Memory B cell (primary cell): ENCODE measurements around the gene LAIR2.
A peak's percentile ranks its signal among the peaks of the same experiment; 100 is the strongest.

ENCODE experiments used
- ATAC-seq: fragments of 150-1000 bp; cut with Tn5 transposase; 2 replicates; pipeline ENCODE4 v1.10.0; 2021; ENCODE audit warnings: low read depth, mild to moderate bottlenecking, moderate library complexity
- DNase-seq, 2 donors: peaks; one replicate each; pipeline ENCODE4 v3.0.0; 2022; ENCODE audit warnings: low spot score in 2 of 2
- H3K27ac Mint-ChIP-seq: one replicate; pipeline ENCODE4 v1.8.0; 2022; ENCODE audit warnings: mild to moderate bottlenecking, moderate library complexity, mixed read lengths
- H3K27me3 Mint-ChIP-seq: one replicate; pipeline ENCODE4 v1.8.0; 2022; ENCODE audit warnings: mixed read lengths
- H3K36me3 Mint-ChIP-seq: one replicate; pipeline ENCODE4 v1.8.0; 2022; ENCODE audit warnings: mild to moderate bottlenecking, mixed read lengths
- H3K4me1 Mint-ChIP-seq: one replicate; pipeline ENCODE4 v1.8.0; 2022; ENCODE audit warnings: mixed read lengths
- H3K4me3 Mint-ChIP-seq: one replicate; pipeline ENCODE4 v1.8.0; 2022; ENCODE audit warnings: mild to moderate bottlenecking, moderate library complexity, mixed read lengths
- H3K9me3 Mint-ChIP-seq: one replicate; pipeline ENCODE4 v1.8.0; 2022; ENCODE audit warnings: mixed read lengths

LAIR2 gene

DNA sequence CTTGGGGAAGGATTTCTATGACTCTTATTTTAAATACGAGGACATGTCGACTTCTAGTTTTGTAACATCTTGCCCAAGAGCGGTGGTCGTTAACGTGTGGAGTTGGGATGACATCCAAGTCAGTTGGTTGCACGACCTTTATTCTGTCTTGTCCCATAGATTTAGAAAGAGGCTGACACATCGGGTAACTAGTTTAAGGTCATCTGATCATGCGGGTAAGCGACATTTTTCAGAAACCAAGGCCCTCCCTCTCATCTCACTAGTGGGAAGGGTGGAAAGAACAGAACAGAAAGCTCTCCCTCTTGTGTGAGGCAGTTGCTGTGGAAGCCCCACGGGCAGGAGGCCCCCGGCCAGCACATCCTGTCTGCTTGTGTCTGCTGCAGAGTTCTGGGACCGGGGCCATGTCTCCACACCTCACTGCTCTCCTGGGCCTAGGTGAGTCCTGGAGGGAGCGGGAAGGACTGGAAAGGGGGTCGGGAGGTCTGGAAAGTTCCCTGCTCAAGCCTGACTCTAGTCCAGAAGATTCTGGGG lies at the start of gene LAIR2:
TSS of gene LAIR2 (plus strand) at position 314 of the 531 bp plus-strand sequence. CDS start at position 402, 88 bp downstream.
- no peak within 1 kb of the TSS for H3K27ac Mint-ChIP-seq
- H3K36me3 Mint-ChIP-seq: no peaks in the 10 kb centered on the region
- DNase-seq (no peak), ATAC-seq (no peak)
- peaks cover 10% of the 10 kb centered on the region for H3K4me1 Mint-ChIP-seq
- no peak within 1 kb of the TSS for H3K4me3 Mint-ChIP-seq
- H3K27me3 Mint-ChIP-seq: peaks cover 18% of the 10 kb centered on the region
- H3K9me3 Mint-ChIP-seq: peaks cover 2% of the 10 kb centered on the region

- Mint-ChIP-seq H3K36me3 (peaks cover 35% of the 10 kb centered on the region), H3K4me3 (no peak overlapping the region), H3K27me3 (no peaks in the 10 kb centered on the region), H3K27ac (no peak overlapping the region), H3K4me1 (peaks cover 28% of the 10 kb centered on the region), H3K9me3 (no peaks in the 10 kb centered on the region)
- no peak for DNase-seq
- ATAC-seq: no peak
Measured at GRCh38 chr19:54453921-54454780, 48.5 kb upstream of the LAIR2 start.

DNA sequence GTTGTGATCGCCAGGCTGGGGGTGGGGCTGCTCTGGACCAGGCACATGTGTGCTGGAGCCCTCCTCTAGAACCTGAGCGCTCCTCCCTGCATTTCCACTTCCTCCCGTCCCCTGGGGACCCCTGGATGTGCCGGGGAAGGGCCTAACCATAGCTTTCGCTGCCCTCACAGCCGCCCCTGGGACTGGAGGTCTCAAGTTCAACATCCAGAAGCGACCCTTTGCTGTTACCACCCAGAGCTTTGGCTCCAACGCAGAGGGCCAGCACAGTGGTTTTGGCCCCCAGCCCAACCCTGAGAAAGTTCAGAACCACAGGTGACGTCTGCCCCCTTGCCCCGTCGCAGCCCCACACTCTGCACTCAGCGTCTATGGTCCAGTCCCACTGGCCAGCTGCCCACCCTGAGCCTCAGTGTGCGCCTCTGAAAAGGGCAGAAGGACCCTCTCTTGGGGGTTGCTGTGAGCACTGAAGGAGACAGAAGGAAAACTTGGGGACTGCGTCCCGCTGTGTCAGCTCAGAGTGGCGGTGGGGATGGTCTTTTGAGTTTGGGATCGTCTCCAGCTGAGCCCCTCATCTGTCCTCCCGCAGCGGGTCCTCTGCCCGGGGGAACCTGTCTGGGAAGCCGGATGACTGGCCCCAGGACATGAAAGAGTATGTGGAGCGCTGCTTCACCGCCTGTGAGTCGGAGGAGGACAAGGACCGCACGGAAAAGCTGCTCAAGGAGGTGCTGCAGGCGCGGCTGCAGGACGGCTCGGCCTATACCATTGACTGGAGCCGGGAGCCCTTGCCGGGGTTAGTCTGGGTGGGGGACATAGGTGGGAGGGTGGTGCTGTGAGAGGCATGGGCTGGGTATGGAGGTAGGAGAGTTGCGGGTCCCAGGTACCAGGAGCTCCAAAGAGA lies 47.6 kb upstream of the LAIR2 start:
- Mint-ChIP-seq H3K27ac (peak overlapping the region; percentile 58), H3K9me3 (no peaks in the 10 kb centered on the region), H3K4me3 (no peak overlapping the region), H3K27me3 (no peaks in the 10 kb centered on the region), H3K4me1 (peaks cover 23% of the 10 kb centered on the region), H3K36me3 (peaks cover 37% of the 10 kb centered on the region)
- DNase-seq (no peak), ATAC-seq (no peak)

- no peak overlapping the region for H3K4me3 Mint-ChIP-seq
- H3K27me3 Mint-ChIP-seq: no peaks in the 10 kb centered on the region
- no peak for ATAC-seq
- H3K27ac Mint-ChIP-seq: peak overlapping the region; percentile 58
- peaks cover 18% of the 10 kb centered on the region for H3K4me1 Mint-ChIP-seq
- H3K36me3 Mint-ChIP-seq: peaks cover 35% of the 10 kb centered on the region
- no peak for DNase-seq
- H3K9me3 Mint-ChIP-seq: no peaks in the 10 kb centered on the region
Measured at GRCh38 chr19:54455786-54456422, 46.7 kb upstream of the LAIR2 start.

DNA sequence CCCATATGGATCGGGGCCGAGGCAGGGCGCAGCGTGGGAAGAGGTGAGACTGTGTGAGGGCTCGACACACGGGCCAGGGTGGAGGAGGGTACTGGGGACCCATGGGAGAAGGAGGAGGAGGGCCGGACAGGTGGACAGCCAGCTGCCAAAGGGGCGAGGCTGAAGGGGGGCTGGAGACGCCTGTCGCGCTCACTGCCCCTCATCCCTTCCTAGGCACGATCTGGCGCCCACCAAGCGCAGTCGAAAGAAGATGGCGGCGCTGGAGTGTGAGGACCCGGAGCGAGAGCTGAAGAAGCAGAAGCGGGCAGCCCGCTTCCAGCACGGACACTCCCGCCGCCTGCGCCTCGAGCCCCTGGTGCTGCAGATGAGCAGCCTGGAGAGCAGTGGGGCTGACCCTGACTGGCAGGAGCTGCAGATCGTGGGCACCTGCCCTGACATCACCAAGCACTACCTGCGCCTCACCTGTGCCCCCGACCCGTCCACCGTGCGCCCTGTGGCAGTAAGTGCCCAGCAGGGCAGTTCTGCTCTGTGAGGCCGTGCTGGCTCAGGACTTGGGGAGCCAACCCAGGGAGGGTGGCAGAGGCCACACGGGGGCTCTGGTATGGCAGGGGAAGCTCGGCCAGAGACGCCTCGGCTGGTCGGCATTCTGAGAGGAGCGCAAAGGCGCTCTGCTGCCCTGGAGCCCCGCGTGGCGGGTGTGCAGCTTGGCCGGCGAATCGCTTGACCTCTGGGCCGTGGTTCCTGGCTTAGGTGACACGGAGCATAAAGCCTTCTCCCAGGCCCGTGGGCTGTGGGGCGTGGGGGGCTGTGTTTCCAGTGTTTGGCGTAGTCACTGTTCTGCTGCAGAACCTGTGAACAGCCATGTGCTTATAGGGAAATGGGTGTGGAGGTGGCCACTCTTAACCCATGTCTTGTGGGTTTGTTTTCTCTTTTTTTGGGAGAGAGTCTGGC lies 45.9 kb upstream of the LAIR2 start:
- peaks cover 16% of the 10 kb centered on the region for H3K4me1 Mint-ChIP-seq
- DNase-seq (no peak), ATAC-seq (peak; percentile 8)
- peak overlapping the region; percentile 58 for H3K27ac Mint-ChIP-seq
- no peaks in the 10 kb centered on the region for H3K27me3 Mint-ChIP-seq
- H3K36me3 Mint-ChIP-seq: peaks cover 34% of the 10 kb centered on the region
- no peak overlapping the region for H3K4me3 Mint-ChIP-seq
- H3K9me3 Mint-ChIP-seq: no peaks in the 10 kb centered on the region

- ATAC-seq (no peak), DNase-seq (no peak)
- Mint-ChIP-seq H3K36me3 (peaks cover 34% of the 10 kb centered on the region), H3K27ac (no peak overlapping the region), H3K27me3 (no peaks in the 10 kb centered on the region), H3K4me3 (no peak overlapping the region), H3K9me3 (no peaks in the 10 kb centered on the region), H3K4me1 (peaks cover 18% of the 10 kb centered on the region)
Measured at GRCh38 chr19:54457773-54458647, 44.6 kb upstream of the LAIR2 start.

DNA sequence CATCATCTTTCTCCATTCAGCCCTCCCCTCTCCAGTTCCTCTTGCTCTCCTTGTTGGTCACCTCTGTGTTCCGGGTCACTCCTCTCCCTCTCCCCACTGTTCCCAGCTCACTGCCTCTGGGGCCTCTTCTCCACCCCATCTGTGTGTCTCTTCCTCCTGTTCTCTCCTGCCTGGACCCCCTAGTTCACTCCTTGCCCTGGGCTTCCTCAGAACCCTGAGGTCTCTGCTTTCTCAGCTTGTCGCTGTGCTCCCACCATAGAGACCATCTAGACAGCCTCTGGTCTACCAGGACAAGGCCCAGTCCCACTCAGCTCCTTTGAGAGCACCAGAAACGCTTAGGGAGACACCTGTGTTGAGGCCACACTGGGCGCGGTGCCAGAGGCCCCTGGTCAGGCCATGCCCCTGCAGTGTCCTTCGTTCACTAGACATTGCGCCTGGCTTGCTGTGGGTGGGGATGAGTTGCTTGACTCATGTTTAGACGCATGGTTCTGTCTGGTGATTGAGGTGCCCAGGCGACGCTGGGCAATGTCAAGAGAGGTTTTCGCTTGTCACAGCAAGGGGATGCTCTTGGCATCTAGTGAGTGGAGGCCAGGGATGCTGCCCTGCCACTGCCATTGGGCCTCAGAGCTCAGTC lies 43.9 kb upstream of the LAIR2 start:
- Mint-ChIP-seq H3K4me1 (peaks cover 18% of the 10 kb centered on the region), H3K9me3 (no peaks in the 10 kb centered on the region), H3K27me3 (no peaks in the 10 kb centered on the region), H3K4me3 (no peak overlapping the region), H3K36me3 (peaks cover 28% of the 10 kb centered on the region), H3K27ac (no peak overlapping the region)
- DNase-seq (no peak), ATAC-seq (no peak)

DNA sequence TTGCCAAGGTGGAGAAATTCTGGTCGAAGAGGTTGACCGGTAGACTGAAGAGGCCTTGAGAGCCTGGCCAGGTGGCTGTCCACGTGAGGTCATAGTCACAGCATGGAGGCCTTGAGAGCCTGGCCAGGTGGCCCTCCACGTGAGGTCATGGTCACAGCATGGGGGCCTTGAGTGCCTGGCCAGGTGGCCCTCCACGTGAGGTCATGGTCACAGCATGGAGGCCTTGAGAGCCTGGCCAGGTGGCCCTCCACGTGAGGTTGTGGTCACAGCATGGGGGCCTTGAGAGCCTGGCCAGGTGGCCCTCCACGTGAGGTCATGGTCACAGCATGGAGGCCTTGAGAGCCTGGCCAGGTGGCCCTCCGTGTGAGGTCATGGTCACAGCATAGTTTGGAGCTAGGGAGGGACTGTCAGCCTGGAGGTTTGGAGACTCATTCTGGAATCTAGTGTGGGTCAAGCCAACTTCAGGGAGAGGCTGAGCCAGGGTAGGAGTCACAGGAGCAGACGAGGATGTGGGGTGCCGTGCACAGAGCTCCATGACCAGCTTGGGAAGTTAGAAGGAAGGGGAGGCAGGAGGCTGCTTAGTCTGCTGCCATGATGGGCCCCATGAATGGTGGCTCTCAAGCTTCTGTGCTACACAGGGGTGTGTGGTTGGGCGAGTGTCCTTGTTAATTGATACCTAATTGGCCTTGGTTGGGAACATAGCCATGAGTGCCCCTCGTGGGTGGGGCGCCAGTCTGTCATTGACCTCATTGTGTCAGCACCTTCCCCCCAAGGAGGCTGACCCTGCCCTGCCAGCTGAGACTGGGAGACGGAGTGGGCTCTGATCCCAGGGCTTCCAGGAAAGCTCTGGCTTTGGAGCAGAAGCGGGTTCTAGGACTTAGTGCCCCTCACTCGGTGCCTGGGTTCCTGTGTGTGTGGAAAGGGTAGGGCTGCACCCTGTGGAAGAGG lies 43.1 kb upstream of the LAIR2 start:
- no peak for DNase-seq
- Mint-ChIP-seq H3K4me3 (no peak overlapping the region), H3K27me3 (no peaks in the 10 kb centered on the region), H3K4me1 (peaks cover 24% of the 10 kb centered on the region), H3K27ac (no peak overlapping the region), H3K9me3 (peaks cover 1% of the 10 kb centered on the region), H3K36me3 (peaks cover 28% of the 10 kb centered on the region)
- ATAC-seq: no peak

DNA sequence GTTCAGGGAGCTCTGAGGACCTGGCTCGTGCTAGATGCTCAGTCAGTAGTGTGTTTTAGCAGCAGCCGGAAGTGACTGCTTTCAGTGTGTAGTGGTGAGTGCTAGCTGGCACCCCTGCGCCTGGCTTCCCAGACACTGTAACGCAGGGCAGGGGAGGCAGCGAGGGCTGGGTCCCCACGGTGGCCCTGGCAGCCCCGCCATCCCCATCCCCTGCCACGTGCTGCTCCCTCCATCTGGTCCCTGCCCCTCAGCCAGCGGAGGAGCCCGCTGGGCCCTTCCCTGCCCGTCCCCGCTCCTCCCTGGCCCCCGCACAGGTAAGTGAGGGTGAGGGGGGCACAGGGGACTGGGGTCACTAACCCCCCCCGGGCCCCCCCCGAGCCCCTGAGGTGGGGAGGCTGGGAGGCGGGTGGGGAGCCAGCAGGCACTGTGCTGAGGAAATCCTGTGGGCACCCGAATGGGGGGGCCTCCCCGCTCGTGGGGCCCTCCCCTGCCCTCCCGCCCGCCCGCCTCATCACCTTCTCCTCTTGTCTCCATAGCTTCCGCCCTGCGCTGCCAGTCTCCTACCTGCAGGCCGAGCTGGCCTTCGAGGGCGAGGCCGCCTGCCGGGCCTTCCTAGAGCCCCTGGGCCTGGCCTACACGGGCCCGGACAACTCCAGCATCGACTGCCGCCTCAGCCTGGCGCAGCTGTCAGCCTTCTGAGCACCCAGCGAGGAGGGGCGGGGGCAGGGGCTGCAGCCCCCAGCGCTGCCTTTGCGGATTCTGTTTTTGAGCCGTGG lies 42.2 kb upstream of the LAIR2 start:
- Mint-ChIP-seq H3K27me3 (no peaks in the 10 kb centered on the region), H3K36me3 (peaks cover 25% of the 10 kb centered on the region), H3K4me3 (no peak overlapping the region), H3K4me1 (peaks cover 24% of the 10 kb centered on the region), H3K9me3 (peaks cover 1% of the 10 kb centered on the region), H3K27ac (no peak overlapping the region)
- ATAC-seq (no peak), DNase-seq (no peak)

- Mint-ChIP-seq H3K27ac (peak overlapping the region; percentile 50), H3K36me3 (peaks cover 22% of the 10 kb centered on the region), H3K9me3 (peaks cover 1% of the 10 kb centered on the region), H3K4me1 (peaks cover 24% of the 10 kb centered on the region), H3K27me3 (no peaks in the 10 kb centered on the region), H3K4me3 (no peak overlapping the region)
- ATAC-seq: no peak
- no peak for DNase-seq
Measured at GRCh38 chr19:54461210-54461609, 41.4 kb upstream of the LAIR2 start.
